HG03378 (cell line): Measurements from ENCODE around the gene SLC2A1.

Source experiments
- ATAC-seq: cut with Tn5 transposase; IDR thresholded peaks from one replicate; pipeline ENCODE4 v1.9.1; 2021; ENCODE audit warnings: mild to moderate bottlenecking, moderate library complexity; ENCODE audit not compliant: unreplicated experiment

Gene SLC2A1

DNA sequence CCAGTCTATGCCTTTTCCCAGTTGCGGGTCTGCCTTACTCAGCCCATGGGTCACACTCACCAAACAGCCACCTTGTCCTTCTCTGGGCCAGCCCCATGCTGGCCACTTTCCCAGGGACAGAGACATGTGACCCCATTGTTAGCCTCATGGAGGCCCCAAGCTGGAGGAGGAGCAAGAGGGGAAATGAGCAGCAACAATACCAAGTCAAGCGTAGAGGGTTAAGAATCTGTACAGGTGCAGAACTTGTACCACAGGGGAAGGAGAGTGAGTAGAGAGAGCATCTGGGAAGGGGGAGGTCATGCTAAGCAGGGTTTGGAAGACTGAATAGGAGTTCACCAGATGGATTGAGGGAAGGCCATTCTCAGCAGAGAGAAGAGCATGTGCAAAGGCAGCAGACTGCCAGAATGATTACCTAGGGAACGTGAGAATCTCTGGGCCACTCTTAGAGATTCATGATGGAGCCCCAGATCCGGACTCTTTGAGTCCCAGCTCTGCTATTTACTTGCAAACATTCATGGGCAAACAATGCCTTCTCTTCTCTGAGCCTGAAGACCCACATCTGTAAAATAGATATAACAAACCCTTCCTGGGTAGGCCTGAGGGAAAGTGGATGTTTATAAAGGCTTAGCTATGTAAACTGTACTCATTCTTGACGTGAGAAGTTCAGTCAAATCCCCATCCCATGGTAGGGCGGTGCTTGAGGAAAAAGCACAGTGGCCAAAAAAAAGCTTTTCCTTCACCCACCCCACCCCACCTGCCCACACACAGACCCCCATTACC is 2.8 kb upstream of the SLC2A1 start:
- no peak for ATAC-seq

GRCh38 chr1:42960566-42961311 is 2.1 kb upstream of the SLC2A1 start:
- no peak for ATAC-seq

- no peak for ATAC-seq
Measured at GRCh38 chr1:42960122-42960390, 1.4 kb upstream of the SLC2A1 start.

- peak; percentile 29 for ATAC-seq
Measured at GRCh38 chr1:42957880-42958487, 684 bp downstream of the SLC2A1 start.

- ATAC-seq, result no peak
Measured at GRCh38 chr1:42957229-42957879, 1.3 kb downstream of the SLC2A1 start.

DNA sequence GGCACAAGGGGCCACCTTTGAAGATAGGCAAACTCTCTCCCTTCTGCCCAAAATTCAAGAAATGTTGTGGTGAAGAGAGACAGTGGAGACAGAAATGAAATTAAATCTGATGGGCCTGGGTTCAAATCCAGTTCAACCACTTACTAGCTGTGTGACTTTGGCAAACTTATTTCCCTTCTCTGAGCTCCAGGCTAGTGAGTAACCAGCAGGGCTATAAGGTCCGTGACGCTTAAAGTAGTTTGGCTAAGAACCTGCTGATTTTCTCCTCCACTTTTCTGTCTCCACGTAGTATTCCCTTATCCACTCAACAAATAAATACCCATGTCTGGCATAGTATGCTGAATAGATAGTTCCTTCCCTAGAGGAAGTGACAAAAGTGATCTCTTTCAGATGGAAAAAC is 1.9 kb downstream of the SLC2A1 start:
- no peak for ATAC-seq

GRCh38 chr1:42955311-42956063 is 3.2 kb downstream of the SLC2A1 start:
- no peak for ATAC-seq

DNA sequence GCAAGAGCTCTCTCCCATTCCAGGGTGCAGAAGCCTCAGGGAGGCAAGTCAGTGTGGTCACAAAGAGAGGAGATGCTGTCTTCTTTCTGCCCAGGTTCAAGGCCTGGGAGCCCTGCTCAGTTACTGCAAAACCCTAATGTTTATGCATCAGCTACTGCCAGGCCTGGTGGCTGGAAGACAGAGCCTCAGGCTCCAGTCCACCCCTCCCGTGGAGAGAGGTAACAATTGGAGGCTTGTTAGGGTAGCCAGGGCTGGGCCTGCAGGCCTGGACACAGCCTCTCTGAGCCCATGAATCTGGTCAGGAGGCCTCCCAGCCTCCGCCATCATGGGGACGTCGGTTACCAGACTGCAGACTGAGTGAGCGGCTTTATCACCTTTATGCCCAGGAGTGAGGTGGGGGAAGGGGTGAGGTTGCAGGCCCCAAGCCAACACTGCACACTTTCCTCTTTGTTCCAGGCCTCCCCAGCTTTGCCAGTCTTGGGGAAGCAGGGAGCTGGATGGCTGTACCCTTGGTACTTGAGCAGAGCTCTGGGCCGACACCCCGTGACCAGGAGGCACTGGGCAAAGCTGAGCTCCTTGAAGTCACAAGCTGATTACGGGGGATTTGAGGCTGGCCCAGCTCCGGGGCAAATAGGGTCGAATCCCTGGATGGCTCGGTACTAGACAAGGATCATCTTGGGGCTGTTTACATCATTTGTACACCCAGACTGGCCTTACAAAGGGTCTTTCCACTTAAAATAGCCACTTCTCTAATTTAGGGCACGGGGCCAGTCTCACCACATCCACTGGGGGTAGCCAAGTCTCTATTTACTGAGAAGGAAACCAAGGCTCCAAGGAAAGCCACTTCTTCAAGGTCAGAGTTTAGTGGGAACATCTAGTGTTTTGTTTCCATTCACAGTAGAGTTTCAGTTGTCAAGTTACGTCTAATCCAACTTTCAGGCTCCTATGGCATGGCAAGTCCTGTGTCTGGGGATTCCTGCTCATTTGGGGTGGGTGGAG is 5.2 kb downstream of the SLC2A1 start:
- ATAC-seq, result no peak

GRCh38 chr1:42952303-42953001 is 6.2 kb downstream of the SLC2A1 start:
- no peak for ATAC-seq

DNA sequence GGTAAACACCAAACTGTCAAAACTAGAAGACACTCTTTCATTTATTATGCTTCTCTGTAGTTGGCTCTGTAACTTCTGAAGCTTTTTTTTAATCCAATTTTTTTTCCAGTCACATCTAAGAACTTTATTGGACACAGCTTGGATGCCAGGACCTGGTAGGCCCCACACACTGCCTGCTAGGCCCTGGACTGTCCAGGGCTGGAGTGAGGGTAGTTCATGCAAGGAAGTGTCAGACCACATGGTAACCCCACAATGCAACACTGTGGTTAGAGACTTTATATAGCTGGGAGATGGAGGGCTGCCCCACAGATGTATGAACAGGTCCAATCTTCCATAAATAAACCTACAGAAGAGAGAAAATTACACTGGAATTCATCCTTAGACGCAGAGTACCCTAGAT is 7.1 kb downstream of the SLC2A1 start:
- ATAC-seq, result no peak

GRCh38 chr1:42950116-42950481 is 8.6 kb downstream of the SLC2A1 start:
- no peak for ATAC-seq

DNA sequence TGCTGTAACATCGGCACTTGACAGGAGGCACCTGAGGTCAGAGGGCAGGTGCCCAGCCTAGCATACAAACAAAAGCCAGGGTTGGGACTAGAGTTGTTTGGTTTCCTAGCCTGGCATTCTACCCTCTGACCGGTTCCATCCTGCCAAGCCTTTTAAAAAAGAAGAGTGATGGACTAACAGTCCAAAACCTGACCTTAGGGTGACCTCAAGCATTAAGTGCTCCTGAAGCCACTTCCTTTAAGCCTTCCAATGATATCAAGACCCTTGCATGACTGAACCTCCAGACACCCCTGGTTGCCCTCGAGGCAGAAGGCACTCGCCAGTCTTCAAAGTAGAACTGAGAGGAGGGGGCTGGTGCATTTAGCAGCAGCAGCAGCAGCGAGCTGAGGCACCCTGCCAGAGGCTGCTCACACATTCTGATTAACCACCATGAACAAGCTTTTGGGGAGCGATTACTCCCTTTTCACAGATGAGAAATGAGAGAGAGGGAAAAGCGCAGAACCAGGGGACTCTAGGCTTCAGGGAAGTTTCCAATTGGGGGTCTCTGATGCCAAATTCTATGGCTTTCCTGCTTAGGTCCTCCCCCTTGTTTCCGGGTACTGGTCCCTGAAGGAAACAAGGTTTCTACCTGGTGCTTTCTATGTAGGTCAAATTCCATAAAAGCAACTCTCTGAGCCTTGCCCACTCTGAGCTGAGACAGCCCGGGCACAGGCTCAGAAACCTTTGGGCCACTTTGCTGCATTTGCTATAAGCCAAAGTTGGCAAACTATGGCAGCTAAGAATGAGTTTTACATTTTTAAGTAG is 9.2 kb downstream of the SLC2A1 start:
- no peak for ATAC-seq

- ATAC-seq, result no peak
Measured at GRCh38 chr1:42947965-42948732, 10.5 kb downstream of the SLC2A1 start.

DNA sequence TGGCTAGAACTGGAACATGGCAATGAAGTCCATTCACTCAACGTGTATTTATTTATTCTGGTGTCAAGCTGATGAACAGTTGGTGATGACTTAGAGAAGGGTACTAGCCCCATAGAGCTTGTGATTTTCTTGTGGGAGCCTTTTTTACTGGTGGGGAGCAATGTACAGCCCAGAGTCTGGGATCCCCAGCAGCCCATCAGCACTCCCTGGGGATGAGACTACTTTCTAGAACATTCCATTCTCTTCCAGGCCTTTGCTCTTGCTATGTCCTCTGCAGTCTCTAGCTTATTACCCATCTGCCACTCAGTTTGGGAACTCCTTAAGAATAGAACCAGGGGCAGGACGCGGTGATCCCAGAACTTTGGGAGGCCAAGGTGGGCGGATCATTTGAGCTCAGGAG is 11.6 kb downstream of the SLC2A1 start:
- no peak for ATAC-seq

DNA sequence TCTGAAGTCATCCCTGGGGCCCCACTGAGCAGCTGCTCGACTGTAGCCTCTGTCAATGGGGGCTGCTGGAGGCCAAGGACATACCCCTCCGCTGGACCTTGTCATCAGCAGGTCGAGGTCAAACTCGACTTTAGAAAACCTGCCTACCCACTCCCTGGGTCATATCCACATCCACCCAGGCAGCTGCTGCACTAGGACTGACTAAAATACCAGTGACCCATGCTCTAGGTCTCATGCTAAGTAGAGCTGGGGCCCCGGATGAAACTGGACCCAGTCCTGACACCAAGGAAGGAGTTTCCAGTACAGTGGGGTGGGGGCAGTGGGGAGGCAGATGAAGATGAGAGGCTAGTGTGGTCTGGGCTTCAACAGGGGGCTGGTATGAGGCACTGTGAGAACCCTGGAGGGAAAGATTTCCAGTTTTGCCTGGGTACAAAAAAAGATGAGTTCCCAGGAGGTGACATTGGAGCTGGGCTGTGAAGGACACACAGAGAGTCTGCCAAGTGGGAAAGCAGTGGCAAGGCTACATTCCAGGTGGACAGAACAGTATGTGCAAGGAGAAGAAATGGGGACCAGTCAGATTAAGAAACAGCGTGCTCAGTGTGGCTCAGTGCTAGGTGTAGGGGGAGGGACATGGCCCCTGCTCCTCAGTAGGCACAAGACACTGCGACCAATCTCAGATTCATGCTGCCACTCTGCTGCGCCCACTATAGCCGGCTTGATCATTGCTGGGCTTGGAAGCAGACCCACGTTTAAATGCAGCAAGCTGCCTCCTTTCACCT is 12.4 kb downstream of the SLC2A1 start:
- no peak for ATAC-seq

- no peak for ATAC-seq
Measured at GRCh38 chr1:42945164-42945563, 13.5 kb downstream of the SLC2A1 start.
